AG10803 (cell line): ENCODE results near the gene KCTD2.
A peak's percentile ranks its signal among the peaks of the same experiment; 100 is the strongest.

Experiments used
- DNase-seq: peaks from one replicate; pipeline ENCODE4 v3.0.0; 2010; ENCODE audit warnings: low read depth
- H3K4me3 ChIP-seq: 2 replicates; pipeline ENCODE4 v1.5.1; 2011; ENCODE audit warnings: mild to moderate bottlenecking, low read length, control low read depth
- TF ChIP-seq, protein P1 (sequence below): conservative IDR thresholded peaks from 2 replicates; pipeline ENCODE4 v1.5.1; 2011; ENCODE audit warnings: mild to moderate bottlenecking, low read length, control low read depth, inconsistent platforms

Gene KCTD2

DNA sequence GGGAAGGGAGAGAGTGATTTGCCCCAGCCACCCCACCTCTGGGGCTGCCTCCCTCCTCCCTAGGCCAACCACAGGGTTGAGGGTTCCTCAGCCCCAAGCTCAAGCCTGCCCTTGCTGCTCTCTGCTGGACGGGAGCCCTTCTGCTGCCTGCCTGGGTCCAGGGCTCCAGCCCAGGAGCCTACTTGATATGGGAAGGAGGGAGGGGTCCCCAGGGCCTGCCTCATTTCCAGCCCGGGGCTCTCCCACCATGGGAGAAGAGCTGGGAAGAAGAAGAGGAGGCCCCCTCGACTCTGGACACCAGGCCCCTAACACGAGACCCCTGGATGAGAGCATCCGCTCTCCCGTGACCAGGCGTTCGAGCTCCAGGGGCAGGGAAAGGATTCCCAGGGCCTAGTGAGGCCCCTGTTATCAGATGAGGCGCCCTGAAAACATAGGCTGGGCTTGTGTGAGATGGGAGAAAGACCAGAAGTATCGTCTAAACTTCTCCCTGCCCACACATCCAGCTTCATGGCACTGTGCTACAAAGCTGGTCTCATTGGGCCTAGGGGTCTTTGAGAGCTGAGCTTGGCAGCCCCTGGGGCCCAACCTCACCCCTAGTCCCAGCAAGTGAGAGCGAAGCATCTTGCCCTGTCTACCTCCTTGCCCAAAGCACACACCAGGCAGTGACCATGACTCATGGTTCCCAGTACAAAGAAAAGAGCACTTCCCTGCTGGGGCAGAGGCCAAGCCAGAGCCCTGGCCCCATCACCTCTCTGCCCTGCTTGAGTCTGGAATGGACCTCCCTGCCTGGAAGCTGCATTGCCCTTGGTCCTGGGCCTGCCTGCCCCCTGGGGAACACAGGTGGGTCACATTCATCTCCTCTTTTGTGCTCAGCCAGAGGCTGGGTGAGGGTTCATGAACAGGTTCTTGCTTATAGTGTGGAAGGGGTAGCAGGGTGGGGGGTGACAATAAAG is 41.7 kb downstream of the KCTD2 start:
- peak; percentile 44 for DNase-seq
- TF ChIP-seq, protein P1, sequence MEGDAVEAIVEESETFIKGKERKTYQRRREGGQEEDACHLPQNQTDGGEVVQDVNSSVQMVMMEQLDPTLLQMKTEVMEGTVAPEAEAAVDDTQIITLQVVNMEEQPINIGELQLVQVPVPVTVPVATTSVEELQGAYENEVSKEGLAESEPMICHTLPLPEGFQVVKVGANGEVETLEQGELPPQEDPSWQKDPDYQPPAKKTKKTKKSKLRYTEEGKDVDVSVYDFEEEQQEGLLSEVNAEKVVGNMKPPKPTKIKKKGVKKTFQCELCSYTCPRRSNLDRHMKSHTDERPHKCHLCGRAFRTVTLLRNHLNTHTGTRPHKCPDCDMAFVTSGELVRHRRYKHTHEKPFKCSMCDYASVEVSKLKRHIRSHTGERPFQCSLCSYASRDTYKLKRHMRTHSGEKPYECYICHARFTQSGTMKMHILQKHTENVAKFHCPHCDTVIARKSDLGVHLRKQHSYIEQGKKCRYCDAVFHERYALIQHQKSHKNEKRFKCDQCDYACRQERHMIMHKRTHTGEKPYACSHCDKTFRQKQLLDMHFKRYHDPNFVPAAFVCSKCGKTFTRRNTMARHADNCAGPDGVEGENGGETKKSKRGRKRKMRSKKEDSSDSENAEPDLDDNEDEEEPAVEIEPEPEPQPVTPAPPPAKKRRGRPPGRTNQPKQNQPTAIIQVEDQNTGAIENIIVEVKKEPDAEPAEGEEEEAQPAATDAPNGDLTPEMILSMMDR = peak; percentile 18
- H3K4me3 ChIP-seq = peak overlapping the region; percentile 72

- H3K4me3 ChIP-seq = peak overlapping the region; percentile 5; the same call in 1 of the 2 replicates
- TF ChIP-seq, protein P1 = no peak
- DNase-seq = no peak
These were observed 44.1 kb downstream of the KCTD2 start for GRCh38 chr17:75090871-75091854.

DNA sequence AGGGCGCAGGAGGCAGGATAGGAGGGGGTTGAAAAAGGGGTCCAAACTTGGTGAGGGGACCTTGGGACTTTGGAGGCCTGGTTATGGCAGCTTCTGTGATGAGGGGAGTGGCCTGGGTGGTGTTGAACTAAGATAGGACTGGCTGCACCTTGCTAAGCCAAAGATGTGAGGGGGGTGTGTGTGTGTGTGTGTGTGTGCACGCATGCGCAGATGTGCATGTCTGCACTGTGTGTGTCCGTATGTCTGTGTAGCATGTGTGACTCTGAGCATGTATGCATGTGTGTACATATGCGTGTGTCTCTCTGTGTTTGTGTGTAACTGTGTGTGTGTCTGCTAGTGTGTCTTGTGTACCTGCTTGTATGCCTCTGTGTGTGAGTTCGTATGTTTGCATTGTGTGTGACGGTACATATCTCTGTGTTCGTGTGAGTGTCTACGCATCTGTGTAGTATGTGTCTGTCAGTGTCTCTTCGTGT is 44.9 kb downstream of the KCTD2 start:
- H3K4me3 ChIP-seq = no peak overlapping the region
- TF ChIP-seq, protein P1 = no peak
- no peak for DNase-seq

- H3K4me3 ChIP-seq = no peak overlapping the region
- DNase-seq = no peak
- TF ChIP-seq, protein P1 = no peak
These were observed 46.6 kb downstream of the KCTD2 start for GRCh38 chr17:75093548-75094158.

- TF ChIP-seq, protein P1 = no peak
- DNase-seq = no peak
- no peak overlapping the region for H3K4me3 ChIP-seq
These were observed 47.9 kb downstream of the KCTD2 start for GRCh38 chr17:75094871-75095399.

DNA sequence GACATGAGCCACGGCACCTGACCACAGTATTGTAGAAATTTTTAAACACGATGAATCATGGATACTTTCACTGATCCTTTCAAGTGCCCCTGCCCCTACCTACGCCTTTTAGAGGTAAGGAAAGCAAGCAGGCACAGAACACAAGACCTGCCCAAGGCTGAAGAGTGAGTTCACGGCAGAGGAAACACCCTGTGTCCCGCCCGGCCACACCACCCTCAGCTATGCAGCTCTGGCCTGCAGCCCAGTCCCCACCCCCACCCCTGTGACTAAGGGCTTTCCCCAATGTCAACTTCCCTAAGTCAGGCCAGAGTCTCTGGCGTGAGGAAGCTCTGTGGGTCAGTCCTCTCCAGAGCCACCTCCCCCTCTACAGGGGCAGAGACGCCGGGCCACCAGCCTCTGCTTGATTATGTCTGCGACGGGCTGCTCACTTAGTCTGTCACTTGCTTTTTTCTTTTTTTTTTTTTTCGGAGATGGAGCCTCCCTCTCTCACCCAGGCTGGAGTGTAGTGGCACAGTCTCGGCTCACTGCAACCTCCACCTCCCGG is 49.1 kb downstream of the KCTD2 start:
- no peak overlapping the region for H3K4me3 ChIP-seq
- TF ChIP-seq, protein P1 = no peak
- DNase-seq = peak; percentile 72
